Measurements from ENCODE around the gene GRAMD1A. TPM values are rescaled to one million over a fixed set of nuclear protein-coding genes. Genes with fewer than 3 reads are reported as not detected.

GRAMD1A gene
- polyA plus RNA-seq, 1 of the 3 experiments (the other 2 are of a cell fraction) = 81.9 TPM

GRCh38 chr19:34995551-34995950, 4.6 kb upstream of the GRAMD1A start:
- H2AFZ ChIP-seq (ENCODE audit: low read depth) = no peak overlapping the region
- POLR2A ChIA-PET = no interaction called here
- H3K9ac ChIP-seq = no peak overlapping the region
- H4K20me1 ChIP-seq (ENCODE audit: insufficient read depth) = no peaks in the 10 kb centered on the region
- no peaks in the 10 kb centered on the region for H3K27me3 ChIP-seq (ENCODE audit: insufficient read depth)
- peaks cover 15% of the 10 kb centered on the region for H3K79me2 ChIP-seq (ENCODE audit: insufficient read depth)
- CTCF ChIA-PET = interaction anchor here (0.9 to 3.3 kb wide), 3 partner anchors 23 to 72 kb away, joined by 3 to 9 read pairs (median 4); no protein-coding TSS in a partner anchor
- no peaks in the 10 kb centered on the region for H3K9me3 ChIP-seq
- H3K4me3 ChIP-seq (ENCODE audit: low read depth in 2 of 2, low read length in 1 of 2) = no peak overlapping the region
- no peak for DNase-seq
- H3K36me3 ChIP-seq (replicated peaks in 1 of 2; ENCODE audit: control insufficient read depth in 1 of 2, insufficient read depth in 2 of 2, low read length in 1 of 2) = no peaks in the 10 kb centered on the region
- H3K4me1 ChIP-seq (ENCODE audit: control insufficient read depth in 1 of 2, insufficient read depth in 2 of 2, low read depth in 1 of 2, low read length in 1 of 2) = peaks cover 7 to 9% of the 10 kb centered on the region in 2 experiments; a peak in 1 of 4 replicates
- no peak overlapping the region for H3K4me2 ChIP-seq
- no peaks in the 10 kb centered on the region for H3F3A ChIP-seq (replicated peaks; ENCODE audit: insufficient read depth)
- H3K27ac ChIP-seq (ENCODE audit: low read depth in 2 of 2, low read length in 1 of 2) = no peak overlapping the region
- 64% methylated on average over 8 of the region's 8 CpGs for WGBS (ENCODE audit: low lambda C conversion rate)
- TF ChIP-seq YY1 (IDR thresholded peaks at IDR 0.05; ENCODE audit: low read depth) = no peak
- TF ChIP-seq TAF1 (IDR thresholded peaks at IDR 0.05; ENCODE audit: borderline replicate concordance, low read depth, low read length) = no peak
- no peak for TF ChIP-seq FOXM1 (IDR thresholded peaks at IDR 0.05; ENCODE audit: low read depth)
- no peak for TF ChIP-seq RAD21 (IDR thresholded peaks at IDR 0.05; ENCODE audit: low read length)
- no peak for TF ChIP-seq SIN3A (IDR thresholded peaks at IDR 0.05; ENCODE audit: borderline replicate concordance, low read depth, low read length)
- no peaks in the 10 kb centered on the region for H3K9me2 ChIP-seq

- ChIA-PET CTCF (interaction anchor here (1.5 to 3.3 kb wide), 2 partner anchors 16 to 47 kb away, joined by 3 to 9 read pairs; no protein-coding TSS in a partner anchor), POLR2A (interaction anchor here (0.5 kb wide), 1 partner anchor 10 kb away, joined by 3 read pairs; no protein-coding TSS in a partner anchor)
- Histone ChIP-seq H3K9me2 (no peaks in the 10 kb centered on the region), H3F3A (replicated peaks; ENCODE audit: insufficient read depth) (no peaks in the 10 kb centered on the region), H3K9me3 (no peaks in the 10 kb centered on the region), H3K36me3 (replicated peaks in 1 of 2; ENCODE audit: control insufficient read depth in 1 of 2, insufficient read depth in 2 of 2, low read length in 1 of 2) (no peaks in the 10 kb centered on the region), H3K4me2 (no peak overlapping the region), H3K27ac (ENCODE audit: low read depth in 2 of 2, low read length in 1 of 2) (no peak overlapping the region), H3K4me3 (ENCODE audit: low read depth in 2 of 2, low read length in 1 of 2) (no peak overlapping the region), H2AFZ (ENCODE audit: low read depth) (no peak overlapping the region), H3K79me2 (ENCODE audit: insufficient read depth) (peaks cover 31% of the 10 kb centered on the region), H3K27me3 (ENCODE audit: insufficient read depth) (no peaks in the 10 kb centered on the region), H3K4me1 (ENCODE audit: control insufficient read depth in 1 of 2, insufficient read depth in 2 of 2, low read depth in 1 of 2, low read length in 1 of 2) (peaks cover 7 to 13% of the 10 kb centered on the region in 2 experiments; a peak in 2 of 4 replicates), H4K20me1 (ENCODE audit: insufficient read depth) (0 out of 2 replicates have a peak, but pooled peaks cover 5% of the 10 kb centered on the region), H3K9ac (no peak overlapping the region)
- 87% methylated on average over 8 of the region's 8 CpGs for WGBS (ENCODE audit: low lambda C conversion rate)
- DNase-seq = no peak
- no peak for TF ChIP-seq REST (IDR thresholded peaks at IDR 0.05; ENCODE audit: low read depth, low read length)
- no peak for TF ChIP-seq YY1 (IDR thresholded peaks at IDR 0.05; ENCODE audit: low read depth)
- TF ChIP-seq MEF2A (IDR thresholded peaks at IDR 0.05; ENCODE audit: borderline replicate concordance, low read depth) = no peak
- no peak for TF ChIP-seq RAD21 (IDR thresholded peaks at IDR 0.05; ENCODE audit: low read length)
- TF ChIP-seq SMC3 (IDR thresholded peaks at IDR 0.05; ENCODE audit: low read depth, low read length) = no peak
- no peak for TF ChIP-seq EP300 (IDR thresholded peaks at IDR 0.05; ENCODE audit: borderline replicate concordance in 1 of 2, low read depth in 1 of 2, low read length in 1 of 2)
- no peak for TF ChIP-seq USF1 (IDR thresholded peaks at IDR 0.05; ENCODE audit: borderline replicate concordance, low read depth)
- no peak for TF ChIP-seq RCOR1 (IDR thresholded peaks at IDR 0.05; ENCODE audit: low read length)
- no peak for TF ChIP-seq NFIC (IDR thresholded peaks at IDR 0.05; ENCODE audit: borderline replicate concordance)
- no peak for TF ChIP-seq CHD2 (IDR thresholded peaks at IDR 0.05; ENCODE audit: low read length, partially characterized antibody)
- no peak for TF ChIP-seq JUND (IDR thresholded peaks at IDR 0.05)
- no peak for TF ChIP-seq EZH2phosphoT487 (IDR thresholded peaks at IDR 0.05; ENCODE audit: borderline replicate concordance, low read depth)
- TF ChIP-seq PBX3 (IDR thresholded peaks at IDR 0.05) = no peak
- TF ChIP-seq NRF1 (IDR thresholded peaks at IDR 0.05; ENCODE audit: low read depth, low read length) = no peak
- TF ChIP-seq MAX (IDR thresholded peaks at IDR 0.05; ENCODE audit: low read depth) = no peak
- TF ChIP-seq FOXJ3 (CRISPR knock-in tag; IDR thresholded peaks at IDR 0.05) = no peak
- no peak for TF ChIP-seq FOXM1 (IDR thresholded peaks at IDR 0.05; ENCODE audit: low read depth)
Measured at GRCh38 chr19:34997071-34997617, 3.0 kb upstream of the GRAMD1A start.

Data from SK-N-SH (cell line).